CD4-positive, alpha-beta T cell treated with Interleukin-1 beta for 1 hour (primary cell): ENCODE data around the gene OVCA2.

ENCODE experiments used
- DNase-seq, 2 donors: peaks; one replicate each; pipeline ENCODE4 v3.0.0-alpha.2; 2020 to 2022

The OVCA2 gene

GRCh38 chr17:2054512-2055291 is 12.9 kb downstream of the OVCA2 start, which contains the start of gene HIC1:
TSS of gene HIC1 (plus strand) at chr17:2055103. CDS start at chr17:2056691, 1,588 bp downstream.
- DNase-seq: peak; percentile 81 to 83

DNA sequence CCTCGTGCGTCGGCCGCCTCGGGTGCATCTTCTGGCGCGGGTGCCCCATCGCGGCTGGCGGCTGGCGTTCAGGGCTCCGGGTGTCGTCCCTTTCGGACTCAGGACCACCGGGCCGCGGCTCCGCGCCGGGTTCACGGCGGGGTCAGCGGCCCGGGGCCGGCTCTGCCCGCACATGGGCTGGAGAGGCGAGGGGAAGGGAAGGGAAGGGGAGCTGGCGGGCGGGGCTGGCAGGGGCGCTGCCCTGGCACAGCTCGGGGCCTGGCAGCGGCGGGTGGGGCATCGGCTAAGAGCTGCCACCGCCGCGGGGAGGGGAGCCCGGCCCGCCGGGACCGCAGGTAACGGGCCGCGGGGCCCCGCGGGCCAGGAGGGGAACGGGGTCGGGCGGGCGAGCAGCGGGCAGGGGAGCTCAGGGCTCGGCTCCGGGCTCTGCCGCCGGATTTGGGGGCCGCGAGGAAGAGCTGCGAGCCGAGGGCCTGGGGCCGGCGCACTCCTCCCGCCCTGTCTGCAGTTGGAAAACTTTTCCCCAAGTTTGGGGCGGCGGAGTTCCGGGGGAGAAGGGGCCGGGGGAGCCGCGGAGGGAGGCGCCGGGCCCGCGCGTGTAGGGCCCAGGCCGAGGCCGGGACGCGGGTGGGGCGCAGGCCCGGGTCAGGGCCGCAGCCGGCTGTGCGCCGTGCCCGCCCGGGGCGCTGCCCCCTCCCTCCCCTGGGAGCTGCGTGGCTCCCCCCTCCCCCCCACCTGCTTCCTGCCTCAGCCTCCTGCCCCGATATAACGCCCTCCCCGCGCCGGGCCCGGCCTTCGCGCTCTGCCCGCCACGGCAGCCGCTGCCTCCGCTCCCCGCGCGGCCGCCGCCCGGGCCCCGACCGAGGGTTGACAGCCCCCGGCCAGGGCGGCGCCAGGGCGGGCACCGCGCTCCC is 13.7 kb downstream of the OVCA2 start:
- peak; percentile 33 to 48 for DNase-seq

DNA sequence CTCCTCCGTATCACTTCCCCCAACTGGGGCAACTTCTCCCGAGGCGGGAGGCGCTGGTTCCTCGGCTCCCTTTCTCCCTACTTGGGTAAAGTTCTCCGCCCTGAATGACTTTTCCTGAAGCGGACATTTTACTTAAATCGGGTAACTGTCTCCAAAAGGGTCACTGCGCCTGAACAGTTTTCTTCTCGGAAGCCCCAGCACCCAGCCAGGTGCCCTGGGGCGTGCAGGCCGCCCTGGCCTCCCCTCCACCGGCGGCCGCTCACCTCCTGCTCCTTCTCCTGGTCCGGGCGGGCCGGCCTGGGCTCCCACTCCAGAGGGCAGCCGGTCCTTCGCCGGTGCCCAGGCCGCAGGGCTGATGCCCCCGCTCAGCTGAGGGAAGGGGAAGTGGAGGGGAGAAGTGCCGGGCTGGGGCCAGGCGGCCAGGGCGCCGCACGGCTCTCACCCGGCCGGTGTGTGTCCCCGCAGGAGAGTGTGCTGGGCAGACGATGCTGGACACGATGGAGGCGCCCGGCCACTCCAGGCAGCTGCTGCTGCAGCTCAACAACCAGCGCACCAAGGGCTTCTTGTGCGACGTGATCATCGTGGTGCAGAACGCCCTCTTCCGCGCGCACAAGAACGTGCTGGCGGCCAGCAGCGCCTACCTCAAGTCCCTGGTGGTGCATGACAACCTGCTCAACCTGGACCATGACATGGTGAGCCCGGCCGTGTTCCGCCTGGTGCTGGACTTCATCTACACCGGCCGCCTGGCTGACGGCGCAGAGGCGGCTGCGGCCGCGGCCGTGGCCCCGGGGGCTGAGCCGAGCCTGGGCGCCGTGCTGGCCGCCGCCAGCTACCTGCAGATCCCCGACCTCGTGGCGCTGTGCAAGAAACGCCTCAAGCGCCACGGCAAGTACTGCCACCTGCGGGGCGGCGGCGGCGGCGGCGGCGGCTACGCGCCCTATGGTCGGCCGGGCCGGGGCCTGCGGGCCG is 14.7 kb downstream of the OVCA2 start:
- peak; percentile 49 to 55 for DNase-seq

- no peak for DNase-seq
Observed at GRCh38 chr17:2057175-2057759, 15.4 kb downstream of the OVCA2 start.

DNA sequence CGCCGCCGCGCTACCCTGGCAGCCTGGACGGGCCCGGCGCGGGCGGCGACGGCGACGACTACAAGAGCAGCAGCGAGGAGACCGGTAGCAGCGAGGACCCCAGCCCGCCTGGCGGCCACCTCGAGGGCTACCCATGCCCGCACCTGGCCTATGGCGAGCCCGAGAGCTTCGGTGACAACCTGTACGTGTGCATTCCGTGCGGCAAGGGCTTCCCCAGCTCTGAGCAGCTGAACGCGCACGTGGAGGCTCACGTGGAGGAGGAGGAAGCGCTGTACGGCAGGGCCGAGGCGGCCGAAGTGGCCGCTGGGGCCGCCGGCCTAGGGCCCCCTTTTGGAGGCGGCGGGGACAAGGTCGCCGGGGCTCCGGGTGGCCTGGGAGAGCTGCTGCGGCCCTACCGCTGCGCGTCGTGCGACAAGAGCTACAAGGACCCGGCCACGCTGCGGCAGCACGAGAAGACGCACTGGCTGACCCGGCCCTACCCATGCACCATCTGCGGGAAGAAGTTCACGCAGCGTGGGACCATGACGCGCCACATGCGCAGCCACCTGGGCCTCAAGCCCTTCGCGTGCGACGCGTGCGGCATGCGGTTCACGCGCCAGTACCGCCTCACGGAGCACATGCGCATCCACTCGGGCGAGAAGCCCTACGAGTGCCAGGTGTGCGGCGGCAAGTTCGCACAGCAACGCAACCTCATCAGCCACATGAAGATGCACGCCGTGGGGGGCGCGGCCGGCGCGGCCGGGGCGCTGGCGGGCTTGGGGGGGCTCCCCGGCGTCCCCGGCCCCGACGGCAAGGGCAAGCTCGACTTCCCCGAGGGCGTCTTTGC is 16.2 kb downstream of the OVCA2 start:
- peak in 1 of 2 donors; percentile 14 for DNase-seq

DNA sequence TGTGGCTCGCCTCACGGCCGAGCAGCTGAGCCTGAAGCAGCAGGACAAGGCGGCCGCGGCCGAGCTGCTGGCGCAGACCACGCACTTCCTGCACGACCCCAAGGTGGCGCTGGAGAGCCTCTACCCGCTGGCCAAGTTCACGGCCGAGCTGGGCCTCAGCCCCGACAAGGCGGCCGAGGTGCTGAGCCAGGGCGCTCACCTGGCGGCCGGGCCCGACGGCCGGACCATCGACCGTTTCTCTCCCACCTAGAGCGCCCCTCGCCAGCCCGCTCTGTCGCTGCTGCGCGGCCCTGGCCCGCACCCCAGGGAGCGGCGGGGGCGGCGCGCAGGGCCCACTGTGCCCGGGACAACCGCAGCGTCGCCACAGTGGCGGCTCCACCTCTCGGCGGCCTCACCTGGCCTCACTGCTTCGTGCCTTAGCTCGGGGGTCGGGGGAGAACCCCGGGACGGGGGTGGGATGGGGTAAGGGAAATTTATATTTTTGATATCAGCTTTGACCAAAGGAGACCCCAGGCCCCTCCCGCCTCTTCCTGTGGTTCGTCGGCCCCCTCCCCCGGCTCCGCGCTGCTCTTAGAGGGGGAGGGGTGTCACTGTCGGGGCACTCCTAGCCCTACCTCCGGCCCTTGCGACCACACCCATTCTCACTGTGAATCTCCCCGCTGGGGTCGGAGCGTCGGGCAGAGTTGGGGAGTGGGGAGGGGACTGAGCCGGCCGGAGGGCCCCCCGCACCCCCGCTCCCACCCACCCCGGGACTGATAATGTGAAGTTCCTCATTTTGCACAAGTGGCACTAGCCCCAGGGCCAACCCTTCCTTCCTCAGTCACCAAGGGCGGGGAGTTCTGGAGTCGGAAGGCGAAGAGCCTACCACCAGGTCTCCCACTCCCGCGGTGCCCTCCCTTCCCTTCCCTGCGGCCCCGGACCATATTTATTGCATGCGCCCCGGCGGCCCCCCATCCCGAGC is 17.0 kb downstream of the OVCA2 start:
- peak; percentile 64 to 73 for DNase-seq

DNA sequence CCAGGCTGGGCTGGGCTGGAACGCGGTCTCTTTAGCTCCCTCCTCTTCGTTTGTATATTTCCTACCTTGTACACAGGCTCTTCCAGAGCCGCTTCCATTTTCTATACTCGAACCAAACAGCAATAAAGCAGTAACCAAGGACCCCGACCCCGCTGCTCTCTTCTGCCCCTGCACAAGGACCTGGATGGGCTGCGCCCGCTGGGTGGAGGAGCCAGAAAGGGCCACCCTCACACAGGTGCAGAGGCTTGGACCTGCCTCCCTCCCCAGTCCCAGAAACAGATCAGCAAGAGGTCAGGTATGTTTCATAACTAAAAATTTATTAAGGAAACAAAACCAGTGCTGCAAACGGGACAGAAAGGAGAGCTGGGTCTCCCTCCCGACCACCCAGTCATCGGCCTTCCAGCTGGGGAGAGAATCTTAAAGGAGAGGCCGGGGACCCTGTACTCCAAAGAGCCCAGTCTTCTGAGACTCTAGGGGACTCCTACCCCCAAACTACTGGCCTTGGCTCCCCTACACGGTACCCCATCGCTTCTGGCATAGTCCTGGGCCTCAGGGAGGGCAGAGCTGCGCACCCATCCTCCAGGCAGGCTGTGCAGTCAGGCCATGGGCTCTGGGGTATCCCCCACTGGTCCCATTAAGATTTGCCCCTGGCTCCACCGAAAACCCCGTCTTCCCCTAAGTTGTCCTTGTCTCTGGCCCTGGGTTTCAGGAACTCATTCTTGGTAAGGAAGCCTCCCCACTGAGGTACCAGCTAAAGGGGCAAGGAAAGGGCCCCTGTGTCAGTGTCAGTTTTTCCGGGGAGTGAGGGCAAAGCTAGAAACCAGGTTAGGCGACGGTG is 17.9 kb downstream of the OVCA2 start:
- DNase-seq: no peak

DNA sequence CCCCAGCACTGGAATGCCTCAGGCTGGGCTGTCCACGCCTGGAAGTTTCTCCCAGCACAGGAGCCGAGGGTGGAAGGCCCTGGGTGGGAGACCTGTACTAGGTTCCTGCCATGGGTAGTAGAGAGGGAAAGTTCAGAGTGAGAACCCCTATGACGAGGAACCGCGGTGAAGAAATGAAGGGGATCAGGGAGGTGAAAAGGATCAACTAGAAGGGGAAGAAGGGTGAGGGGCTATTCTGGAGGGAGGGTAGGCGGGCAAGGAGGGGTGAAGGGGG is 18.5 kb downstream of the OVCA2 start:
- DNase-seq: no peak

DNA sequence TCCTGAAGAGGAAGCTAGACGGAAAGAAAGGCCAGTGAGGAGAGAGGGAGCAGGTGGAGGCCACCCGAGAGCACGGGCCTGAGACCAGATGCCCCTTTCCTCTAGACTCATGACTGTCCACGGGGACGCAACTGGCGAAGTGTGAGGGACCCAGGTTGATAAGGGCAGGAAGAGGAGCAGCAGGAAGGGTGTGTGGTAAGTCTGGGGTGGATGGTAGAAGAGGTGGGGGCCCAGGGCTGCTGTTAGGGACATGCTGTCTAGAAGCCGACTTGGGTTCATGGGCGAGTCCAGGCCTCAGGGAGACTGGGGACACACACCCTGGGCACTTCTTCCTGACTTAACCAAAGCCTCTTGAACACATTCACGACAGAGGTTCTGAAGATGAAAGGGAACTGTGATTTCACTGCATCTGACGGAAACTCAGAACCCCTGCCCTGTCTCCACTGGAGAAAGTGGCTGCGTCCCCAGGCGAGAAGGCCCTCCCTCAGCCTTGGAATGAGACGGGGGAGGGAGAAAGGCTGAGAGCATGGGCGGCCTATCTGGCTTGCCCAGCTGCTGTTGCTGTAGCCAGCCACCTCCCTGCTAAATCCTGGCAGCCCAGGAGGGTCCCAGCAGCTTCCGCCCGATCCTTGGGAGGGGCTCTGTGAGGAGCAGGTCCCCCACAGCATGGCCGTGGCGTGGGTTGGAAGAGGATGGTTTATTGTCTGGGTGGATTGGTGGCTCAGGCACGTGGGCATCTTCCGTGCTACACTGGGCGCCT is 19.0 kb downstream of the OVCA2 start:
- DNase-seq: no peak

DNA sequence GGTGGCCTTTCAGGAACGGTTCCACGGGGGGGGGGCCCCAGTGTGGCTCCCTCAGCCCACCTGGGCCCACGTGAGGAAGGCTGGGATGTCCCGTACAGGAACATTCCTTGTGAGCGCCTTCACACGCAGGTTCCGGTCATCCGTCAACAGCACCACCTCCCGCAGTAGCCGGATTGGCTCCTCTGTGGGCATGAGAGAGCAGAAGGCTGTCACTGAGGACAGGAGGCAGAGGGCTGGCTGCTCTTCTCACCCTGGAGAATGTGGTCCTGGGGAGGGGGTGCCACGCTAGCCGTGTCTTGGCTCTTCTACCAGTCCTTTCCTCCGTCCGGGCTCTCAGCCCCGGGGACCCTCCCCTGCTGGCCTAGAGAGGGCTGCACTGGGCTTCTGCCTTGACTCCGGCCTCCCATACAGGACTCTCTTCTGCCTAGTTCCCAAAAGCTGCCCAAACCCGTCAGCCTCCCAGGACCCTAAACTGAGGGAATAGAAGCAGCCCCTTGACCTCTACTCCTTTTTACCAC is 19.7 kb downstream of the OVCA2 start:
- DNase-seq: no peak

GRCh38 chr17:2062571-2063183 is 20.9 kb downstream of the OVCA2 start:
- no peak for DNase-seq

GRCh38 chr17:2063261-2064146 is 21.7 kb downstream of the OVCA2 start:
- no peak for DNase-seq

DNA sequence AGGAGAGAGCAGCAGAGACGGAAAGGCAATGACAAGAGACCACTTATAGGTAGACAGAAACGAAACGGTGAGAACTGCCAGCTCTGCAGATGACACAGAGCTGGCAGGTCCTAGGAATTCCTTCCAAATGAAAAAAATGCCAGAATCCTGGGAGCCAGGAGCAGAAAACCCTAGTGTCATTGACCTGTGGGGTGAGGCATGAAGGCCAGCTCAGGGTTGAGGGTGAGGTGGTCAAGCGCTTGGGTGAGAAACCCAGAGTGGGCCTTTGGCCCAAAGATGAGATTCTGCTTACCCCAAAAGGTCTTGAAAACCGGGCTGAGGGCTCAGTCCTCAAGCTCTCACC is 22.3 kb downstream of the OVCA2 start:
- DNase-seq: no peak

DNA sequence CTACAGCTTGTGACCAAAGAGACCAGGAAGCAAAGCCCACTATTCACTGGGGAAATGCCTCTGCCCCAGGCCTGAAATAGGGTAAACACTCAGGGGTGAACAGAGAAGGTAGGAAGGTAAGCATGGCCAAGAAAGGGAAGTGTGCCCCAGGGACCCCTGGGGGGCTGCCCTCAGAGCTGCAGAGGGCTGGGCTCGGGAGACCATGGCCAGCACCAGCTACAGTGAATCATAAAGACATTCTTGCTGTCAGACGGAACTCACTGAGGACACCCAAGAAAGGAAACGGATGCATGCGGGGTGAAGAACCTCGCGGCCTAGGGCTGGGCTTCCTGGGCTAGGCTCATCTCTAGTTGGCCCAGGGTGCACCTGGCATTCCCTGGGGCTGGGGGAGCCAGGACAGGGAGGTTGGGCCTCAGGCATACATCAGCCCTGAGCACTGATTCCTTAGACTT is 22.7 kb downstream of the OVCA2 start:
- no peak for DNase-seq

DNA sequence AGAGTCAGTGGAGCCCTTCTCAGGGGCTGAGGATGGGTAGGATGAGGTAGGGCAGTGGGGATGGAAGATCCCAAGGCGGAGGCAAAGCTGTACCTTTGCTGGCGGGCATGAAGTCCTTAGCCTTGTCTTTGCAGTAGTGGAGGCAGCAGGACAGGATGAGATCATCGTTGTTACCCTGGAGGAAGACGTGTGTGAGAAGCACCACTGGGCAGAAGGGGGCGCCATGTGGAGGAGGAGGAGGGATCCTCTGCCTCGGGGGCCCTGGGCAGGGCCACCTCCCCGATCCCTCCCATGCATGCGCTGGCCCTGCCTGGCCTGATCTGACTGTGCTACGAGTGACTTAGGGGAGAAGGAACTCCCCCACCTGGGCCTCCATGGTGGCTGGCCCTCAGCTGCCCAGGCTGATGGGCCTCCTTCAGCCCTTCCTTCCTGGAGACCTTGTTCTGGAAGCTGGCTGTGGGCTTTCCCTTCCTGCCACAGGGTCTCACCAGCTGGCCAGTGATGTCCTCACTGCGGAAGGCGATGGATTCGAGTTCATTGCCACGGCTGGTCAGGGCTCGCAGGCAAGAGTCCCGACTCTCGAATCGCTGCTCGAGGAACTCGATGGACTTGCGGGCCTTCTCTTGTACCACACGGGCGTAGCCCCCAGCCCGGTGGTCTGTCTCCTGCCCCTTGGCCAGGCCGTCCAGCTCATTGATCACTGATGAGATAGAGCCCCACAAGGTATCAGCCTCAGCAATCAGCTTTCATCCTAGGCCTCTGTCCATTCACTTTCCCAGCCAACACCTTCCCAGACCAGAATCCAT is 23.4 kb downstream of the OVCA2 start:
- DNase-seq: peak; percentile 46

- DNase-seq: no peak
Observed at GRCh38 chr17:2065949-2066400, 24.2 kb downstream of the OVCA2 start.
